T-helper 1 cell (primary cell): ENCODE results near the gene NCR2.

ENCODE experiments used
- DNase-seq, 5 donors: peaks; one replicate each; pipeline ENCODE4 v3.0.0-alpha.2; 2012 to 2020

NCR2 gene

DNA sequence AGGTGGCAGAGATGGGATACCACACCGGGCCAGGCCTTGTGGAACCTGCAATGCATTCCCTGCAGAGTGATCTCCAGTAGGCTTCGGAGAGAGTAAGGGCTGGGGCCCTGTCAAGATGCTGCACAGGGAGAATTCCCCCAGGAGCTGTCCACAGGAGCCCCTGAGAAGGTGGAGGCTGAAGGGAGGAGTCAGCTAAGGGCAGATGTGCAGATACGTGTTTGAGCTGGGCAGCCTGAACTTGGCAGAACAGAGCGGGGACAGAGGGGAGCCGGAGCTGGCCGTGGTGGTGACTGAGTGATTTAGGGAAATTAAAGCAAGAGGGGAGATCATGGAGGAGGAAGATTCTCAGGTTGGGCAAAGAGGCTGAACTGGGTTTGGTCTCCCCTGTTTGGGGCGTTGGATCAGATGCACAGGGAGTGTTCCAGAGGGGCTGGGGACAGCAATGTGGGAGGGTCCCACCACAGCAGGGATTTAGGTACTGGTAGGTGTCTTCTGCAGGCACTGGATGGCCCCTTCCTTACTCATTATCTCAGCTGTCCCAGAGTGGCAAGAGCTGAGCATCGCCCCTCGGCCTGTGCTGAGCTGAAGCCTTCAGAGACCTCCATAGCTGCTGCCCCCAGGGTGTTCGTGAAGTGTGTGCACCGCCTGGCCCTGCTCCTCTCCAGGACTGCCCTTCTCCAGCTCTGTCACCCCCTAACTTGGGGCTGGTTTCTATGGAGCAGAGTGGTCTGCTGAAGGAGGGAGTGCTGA is 3.8 kb upstream of the NCR2 start:
- no peak for DNase-seq

DNA sequence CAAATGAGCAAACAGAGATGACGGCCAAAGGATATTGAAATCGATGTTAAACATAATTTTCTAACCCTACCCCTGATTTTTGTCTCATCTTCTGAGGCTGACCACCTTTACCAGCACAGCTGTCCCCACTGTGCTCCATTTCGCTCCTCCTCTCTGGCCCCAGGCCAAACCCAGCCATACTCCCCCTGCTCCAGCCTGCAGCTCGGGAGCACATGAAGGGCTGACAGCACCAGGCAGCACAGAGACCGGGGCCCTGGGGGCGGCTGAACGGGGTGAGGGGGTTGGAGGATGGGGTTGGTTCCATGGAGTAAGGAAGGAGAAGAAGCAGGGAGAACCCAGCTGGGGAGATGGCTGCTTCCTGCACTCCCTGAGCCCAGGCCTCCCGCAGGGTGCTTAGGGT is 3.2 kb upstream of the NCR2 start:
- DNase-seq: no peak

DNA sequence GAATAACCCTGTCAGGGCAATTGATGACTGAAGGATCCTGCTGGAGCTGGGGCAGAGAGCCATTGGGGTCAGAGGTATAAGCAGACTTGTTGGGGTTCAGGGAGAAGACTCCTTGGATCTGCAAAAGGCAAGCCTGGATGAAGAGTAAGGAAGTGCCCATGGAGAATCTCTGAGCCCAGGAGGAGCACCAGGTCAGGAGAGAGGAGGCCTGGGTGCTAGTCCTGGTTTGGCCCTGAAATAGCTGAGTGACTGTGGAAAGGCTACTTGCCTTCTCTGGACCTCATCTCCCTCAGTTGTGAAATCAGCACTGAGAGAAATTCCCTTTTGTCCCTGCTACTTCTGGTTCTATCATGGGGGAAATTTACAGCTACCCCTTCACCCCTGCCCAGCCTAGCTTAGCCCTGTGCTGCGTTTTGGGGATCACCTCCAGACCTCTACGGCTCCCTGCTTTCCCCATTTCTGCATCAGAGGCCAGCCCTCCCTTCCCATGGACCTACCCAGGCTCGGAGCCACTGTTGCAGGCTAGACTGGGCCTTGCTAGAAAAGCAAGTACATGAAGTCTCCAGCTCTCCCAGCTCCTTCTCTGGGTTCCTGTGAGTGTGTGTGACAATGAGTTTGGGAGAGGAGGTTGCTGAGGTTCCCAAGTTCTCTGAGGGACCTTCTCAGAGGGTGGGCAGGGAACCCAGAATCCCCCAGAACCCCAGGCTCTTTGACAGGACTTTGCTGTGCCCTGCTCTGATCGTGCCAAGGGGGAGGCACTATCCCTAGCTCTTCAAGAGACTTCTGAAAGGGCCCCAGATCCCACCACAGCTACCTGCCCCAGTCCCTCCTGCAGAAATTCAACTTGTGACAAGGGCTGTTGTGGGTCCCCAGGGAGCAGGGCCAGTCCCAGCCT is 2.3 kb upstream of the NCR2 start:
- no peak for DNase-seq

DNA sequence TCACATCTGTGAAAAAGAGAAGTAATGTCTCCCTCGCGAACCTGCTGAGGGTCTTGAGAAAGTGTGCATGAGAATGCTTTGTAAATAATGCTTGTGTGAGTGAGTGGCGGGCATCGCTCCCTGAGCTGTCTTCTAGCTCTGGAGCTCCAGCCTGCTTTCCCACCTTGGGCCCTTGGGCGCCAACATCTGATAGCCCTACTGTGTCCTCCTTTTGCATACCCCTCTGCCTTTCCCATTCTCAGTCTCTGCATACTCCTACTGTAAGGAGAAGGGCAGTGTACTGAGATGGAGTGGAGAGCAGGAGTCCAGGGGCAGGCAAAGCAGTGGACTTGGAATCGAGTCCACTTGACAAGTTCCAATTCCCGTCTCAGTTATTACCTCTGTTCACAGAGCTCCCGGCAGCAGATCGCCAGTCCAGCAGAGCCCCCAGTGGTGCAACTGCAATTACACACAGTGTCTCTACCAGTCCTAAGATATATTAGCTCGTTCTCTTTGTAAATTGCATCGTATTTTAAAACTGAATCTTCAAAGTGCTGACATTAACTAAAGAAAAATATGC is 847 bp upstream of the NCR2 start:
- DNase-seq: no peak

DNA sequence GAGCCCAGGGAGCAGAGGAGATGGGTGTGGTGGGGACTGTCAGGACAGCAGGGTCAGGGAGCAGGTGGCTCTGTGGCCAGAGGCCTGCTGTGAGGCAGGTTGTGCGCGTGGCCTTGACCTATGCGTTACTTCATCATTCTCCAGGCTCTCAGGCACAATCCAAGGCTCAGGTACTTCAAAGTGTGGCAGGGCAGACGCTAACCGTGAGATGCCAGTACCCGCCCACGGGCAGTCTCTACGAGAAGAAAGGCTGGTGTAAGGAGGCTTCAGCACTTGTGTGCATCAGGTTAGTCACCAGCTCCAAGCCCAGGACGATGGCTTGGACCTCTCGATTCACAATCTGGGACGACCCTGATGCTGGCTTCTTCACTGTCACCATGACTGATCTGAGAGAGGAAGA is 535 bp downstream of the NCR2 start:
- no peak for DNase-seq

DNA sequence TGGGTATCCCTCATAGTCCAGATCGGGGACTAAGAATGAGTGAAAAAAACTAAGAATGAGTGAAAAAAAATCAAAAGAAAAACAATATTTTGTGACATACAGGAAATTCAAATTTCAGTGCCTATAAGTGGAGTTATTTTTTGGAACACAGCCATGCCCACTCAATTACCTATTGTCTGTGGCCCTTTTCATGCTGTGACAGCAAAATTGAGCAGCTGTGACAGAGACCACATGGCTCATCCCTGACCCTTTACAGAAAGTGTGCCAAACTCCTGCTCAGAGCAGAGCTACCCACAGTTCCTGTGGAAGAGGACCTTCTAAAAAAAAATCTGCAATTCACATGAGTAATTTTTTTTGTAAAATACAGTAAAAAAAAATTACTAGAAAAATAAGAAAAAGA is 1.4 kb downstream of the NCR2 start:
- no peak for DNase-seq

DNA sequence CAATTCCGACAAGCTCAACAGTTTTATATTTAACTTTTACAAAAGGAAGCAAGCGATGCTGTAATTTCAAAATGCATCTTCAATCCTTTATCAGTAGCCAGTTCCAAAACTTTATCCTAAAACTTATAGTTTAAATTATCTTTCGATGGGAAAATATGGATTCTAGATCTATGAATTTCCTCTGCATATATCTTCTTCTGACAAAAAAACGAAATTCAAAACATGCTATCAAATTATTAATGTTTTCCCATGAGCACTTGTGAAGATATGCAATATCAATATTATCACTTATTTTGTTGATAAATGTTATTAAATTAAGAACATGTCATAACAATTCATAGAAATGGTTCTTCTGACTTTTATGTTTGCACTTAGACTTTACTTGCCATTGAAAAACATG is 2.3 kb downstream of the NCR2 start:
- no peak for DNase-seq

DNA sequence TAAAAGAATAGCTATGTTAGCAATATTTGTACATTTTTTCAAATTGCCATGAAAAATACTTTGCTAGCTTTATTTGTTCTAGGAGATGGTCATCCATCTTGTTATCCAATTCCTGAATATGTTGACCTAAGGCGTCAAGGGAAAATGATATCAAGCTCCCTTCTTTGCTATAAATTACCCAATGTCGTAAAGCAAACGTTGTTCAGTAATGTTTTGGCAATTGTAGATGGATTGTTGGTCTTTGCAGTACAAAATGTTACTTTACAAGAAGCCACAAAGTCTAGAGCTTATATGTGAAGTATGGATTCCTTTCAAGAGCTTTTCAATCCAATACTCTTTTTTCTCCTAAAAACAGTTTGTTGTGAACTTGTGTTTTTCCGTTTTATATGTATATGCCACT is 3.3 kb downstream of the NCR2 start:
- no peak for DNase-seq

DNA sequence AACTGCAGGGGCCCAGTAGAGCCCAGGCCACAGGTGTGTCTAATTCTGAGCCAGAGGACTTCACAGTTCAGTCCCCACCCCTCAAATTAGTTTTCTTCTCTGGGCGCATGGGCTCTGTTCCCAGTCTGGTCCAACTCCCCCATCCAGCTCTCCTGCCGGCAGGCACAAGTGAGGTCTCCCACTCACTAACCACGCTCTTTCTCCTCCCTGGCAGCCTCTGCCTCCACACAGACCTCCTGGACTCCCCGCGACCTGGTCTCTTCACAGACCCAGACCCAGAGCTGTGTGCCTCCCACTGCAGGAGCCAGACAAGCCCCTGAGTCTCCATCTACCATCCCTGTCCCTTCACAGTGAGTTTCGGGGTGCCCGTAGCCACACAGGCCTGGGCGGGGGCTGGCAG is 6.2 kb downstream of the NCR2 start:
- DNase-seq: no peak

DNA sequence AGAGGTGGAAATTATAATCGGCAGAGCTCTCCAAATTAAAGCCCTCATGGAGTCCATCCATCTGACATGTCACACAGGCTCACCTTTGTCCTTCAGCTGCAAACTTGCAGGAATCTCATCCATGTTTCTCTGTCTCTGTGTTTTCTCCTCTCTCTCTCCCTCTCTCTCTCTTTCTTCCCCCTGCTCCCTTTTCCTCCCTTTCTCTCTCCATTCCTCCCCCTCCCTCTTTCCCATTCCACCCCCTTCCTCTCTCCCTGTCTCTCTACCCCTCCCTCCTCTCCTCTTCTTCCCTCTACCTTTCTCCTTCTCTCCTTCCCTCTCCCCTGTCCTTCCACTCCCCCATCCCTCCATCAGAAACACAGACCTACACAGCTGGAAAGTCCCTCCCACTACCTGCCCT is 6.8 kb downstream of the NCR2 start:
- DNase-seq: no peak

DNA sequence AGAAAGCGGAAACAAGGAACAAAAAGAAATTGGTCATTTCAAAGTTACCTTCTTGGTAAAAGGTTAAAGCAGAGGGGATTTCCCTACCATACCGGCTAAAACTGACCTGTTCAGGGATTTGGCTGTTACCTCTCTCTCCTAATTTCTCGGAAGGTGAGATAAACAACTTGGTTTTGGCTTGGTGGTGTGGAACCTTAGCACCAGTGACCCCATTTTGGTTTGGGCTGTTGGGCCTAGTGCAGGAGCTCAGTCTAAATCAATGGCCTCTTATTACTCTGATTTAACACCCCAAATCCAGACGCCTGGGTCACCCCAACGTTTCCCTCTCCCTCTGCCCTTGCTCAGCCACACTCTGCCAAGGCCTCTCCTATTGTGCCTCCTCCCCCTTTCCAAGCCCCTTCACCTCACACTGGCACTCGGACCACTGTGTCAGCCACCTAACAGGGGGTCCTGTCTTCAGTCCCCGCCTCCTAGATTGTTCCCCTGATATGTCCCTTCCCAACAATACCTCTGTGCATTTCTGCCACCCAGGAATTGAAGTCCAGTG is 8.3 kb downstream of the NCR2 start:
- DNase-seq: no peak

DNA sequence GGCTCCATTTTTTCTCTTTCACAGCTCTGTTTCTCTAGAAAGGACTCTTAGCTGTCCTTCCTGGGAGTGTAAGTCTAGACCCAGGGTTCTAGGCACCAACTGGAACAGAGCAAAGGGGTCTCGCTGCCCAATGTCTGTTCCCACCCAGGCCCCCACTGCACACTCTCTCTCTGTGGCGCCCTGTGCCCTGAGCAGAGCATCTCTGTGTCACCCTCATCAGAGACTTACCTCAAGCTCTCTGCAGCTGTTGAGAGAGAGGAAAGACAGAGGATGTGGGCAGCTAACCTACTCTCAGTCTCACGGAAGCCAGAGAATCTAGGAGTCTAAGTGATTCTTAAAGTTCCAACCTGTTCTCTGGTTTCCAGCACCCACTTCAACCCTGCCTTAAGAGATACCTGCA is 9.5 kb downstream of the NCR2 start:
- peak in 2 of 5 donors; percentile 14 to 58 for DNase-seq

DNA sequence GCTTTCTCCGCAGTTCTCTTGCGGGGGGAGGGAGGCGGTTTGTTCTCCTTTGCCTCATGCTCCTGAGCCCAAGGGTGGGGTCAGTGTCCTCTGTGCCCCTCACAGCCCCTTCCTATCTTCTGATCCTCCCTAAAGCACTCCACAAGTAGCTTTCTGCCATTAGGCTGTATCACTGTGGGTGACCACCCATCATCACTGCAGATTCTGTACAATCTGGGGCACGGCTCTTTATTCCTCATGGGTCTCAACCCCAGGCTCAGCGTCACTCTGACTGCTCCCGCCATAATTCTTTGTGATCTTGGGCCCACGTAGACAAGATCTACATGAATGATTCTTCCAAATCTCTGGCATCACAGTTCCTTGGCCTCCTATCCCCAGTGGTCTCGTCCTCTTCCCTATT is 10.5 kb downstream of the NCR2 start:
- no peak for DNase-seq

DNA sequence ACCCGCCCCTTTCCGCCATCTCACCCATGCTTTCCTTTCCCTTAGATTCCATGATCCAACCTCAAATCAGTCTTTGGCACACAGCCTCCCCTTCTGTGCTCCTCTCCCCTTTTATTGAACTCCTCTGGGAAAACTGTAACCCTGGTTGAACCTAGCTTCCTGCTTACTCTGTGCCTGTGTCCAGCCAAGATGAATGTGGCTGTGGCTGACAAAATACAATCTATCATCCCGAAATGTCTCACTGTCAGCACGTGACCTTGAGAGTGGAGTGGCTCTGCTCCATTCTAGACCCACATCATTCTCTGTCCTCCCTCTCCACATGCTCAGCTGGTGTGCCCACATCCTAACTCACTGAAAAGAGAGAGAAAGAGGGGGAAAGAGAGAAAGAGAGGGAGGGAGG is 11.0 kb downstream of the NCR2 start:
- DNase-seq: no peak

DNA sequence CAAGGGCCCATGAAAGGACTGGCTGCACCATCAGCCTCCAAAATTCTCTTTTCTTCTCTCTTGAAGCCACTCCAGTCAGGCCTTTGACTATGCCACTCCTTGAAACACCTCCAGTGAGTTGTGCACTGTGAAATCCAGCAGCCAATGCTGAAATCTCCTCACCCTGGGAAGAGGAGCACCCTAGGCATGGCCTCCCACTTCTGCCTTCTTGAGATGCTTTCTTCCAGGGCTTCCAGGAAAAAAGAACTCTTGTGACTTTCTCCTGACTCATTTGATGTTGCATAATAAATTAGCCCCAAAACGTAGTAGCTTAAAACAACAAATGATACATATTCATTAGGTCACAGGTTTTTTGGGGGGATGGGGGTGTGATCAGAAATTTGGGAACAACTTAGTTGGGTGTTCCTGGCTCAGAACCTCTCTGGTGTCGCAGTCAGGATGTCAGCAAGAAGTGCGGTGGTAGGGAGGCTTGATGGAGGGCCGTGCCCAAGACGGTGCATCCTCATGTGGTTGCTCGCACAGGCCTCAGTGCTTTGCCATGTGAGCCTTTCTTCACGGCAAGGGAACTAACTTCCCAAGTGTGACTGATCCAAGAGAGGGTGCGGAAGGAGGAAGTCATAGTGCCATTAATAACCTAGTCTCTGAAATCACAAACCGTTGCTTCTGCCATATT is 12.1 kb downstream of the NCR2 start:
- no peak for DNase-seq

DNA sequence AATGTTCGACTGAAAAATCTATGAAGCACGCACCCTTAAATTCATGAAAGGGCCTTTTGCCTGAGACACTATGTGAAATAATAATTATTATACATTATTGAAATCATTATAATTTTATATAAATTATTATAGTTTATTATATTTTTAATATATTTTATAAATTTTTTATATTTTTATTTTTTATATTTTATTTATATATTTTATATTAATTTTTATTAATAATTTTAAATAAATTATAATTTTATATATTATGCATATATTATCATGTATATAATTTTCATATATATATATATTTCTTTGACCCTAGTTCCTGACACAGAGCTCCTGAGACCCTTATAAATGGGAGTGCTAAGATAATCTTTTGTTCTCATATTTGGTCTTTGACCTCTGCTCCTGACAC is 13.5 kb downstream of the NCR2 start:
- DNase-seq: no peak

DNA sequence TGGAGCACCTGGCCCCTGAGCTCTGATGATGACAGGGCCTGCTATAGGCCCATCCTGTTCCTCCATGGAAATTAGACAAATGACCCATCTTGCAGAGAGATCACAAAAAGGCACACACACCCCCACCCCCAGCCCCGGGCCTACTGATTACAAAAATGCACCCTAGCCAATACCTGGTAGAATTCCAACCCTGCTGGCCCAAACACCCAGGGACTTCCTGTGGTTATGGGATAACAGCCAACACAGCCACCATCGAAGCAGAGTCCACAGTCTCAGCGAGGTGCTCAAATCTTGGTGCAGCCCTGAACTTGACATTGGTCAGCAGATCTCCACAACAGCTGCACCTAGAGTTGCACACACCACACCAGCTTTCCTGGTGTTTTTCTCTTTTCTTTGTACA is 17.0 kb downstream of the NCR2 start:
- DNase-seq: no peak

DNA sequence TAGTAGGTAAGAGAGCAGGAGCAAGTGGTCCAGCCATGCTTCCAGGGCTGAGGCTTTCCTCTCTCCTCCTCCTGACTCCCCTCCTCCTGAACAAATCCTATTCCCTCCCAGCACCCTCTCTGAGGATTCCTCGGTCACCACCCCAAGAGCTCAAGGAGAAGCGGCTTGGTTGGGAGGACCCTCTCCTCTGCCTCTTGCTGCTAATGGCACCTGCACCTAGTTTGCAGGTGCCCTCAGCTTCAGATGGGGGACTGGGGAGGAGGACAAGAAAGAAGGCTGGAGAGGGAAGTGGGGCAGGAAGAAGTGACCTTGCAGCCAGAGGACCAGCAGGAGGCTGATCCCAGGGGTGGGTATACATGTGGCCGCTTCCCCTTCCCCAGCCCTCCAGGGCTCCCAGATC is 17.5 kb downstream of the NCR2 start:
- no peak for DNase-seq

DNA sequence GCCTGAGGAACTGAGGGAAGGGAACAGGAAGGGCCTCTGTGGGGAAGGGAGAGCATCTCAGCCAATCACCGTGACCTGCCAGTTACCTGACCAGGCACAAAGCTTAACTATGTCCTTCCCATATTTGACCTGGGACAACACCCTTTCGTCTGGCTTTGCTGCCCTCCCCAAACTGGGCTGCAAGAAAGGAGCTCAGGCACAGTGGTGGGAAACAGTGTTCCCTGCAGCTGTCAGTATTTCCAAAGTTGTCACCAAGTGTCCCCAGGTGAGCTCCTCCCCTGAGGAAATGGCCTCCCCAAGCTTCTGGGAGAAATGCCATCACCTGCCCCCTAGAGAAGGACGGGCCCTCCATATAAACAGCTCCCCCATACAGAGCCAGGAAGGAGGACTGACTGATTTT is 17.9 kb downstream of the NCR2 start:
- no peak for DNase-seq

DNA sequence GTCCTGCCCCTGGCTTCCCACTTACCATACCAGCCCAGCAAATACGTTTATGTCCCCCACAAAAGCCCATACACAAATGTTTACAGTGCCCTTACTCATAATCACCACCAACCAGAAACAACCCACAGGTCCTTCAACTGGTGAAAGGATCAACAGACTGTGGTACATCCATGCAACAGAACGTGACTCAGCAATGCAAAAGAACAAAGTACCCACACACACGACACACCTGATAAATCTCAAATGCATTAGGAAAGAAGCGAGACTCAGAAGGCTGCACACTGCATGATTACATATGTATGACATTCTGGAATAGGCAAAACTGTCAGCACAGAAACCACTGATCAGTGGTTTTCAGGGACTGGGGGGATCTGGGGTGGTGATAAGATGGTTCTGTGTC is 20.5 kb downstream of the NCR2 start:
- no peak for DNase-seq

DNA sequence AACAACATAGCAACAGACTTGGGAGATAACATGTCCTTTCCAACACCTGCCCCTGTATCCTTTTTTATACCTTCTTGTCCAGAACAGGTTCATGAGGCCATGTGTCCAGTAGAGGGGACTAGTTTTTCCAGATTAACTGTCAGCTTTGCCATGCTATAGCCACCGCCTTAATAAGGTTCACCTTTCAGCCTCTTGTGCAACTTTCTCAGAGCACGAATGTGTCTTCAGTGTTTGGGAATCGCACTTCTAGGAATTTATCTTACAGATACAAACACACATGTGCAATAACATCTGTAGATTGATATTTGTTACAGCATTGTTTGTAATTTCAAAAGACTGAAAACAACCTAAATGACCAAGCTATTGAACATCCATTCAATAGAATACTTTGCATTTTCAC is 21.4 kb downstream of the NCR2 start:
- DNase-seq: no peak

DNA sequence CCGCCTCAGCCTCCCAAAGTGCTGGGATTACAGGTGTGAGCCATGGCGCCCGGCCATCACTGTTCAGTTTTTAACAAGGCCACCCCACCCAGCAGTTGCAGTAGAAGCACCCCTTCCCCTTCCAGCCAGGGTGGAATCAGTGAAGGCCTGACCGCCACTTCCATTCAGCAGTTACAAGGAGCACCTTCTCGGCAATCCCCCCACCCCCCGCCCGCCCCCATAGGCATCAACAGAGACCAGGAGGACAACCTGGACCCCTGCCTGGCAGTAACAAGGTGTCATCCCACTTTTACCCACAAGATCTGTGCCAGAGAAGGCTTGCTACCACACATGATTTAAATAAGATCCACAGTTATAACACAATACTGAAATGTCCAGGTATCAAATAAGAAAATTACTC is 23.1 kb downstream of the NCR2 start:
- no peak for DNase-seq

DNA sequence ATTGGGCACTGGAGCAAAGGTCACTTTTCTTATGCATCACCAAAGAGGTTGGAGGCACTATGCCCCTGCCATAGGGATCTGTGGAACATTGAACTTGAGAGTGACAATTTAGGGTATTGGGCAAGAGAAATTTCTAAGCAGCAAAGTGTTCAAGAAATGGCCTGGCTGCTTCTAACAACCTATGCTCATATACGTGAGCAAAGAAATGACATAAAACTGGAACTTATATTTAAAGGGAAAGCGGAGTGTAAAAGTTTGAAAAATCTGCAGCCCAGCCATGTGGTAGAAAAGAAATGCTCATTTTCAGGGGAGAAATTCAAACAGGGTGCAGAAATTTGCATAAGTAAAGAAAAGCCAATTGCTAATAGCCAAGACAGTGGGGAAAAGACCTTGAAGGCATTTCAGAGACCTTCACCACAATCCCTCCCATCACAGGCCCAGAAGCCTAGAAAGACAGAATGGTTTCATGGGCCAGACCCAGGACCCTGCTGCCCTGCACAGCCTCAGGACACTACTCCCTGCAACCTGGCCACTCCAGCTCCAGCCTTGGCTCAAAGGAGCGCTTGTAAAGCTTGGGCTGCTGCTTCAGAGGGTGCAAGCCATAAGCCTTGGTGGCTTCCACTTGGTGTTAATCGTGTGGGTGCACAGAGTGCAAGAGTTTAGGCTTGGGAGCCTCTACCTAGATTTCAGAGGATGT is 24.4 kb downstream of the NCR2 start:
- no peak for DNase-seq
